Endothelial cell of umbilical vein (primary cell): ENCODE measurements around the gene ITGB8. TPM values are rescaled to one million over a fixed set of nuclear protein-coding genes. Genes with fewer than 3 reads are reported as not detected.

Source experiments
- BruUV-seq: library from RNA; stranded (reverse); fragments of 400-500 nt; replicated peaks from 2 replicates; lab custom pipeline; 2021; lab: Mats Ljungman, UMichigan
- CTCF ChIA-PET: fragments of 300-600, 350-600 bp; sonication (Branson Sonifier 250); formaldehyde crosslinking; loops from one replicate; lab custom pipeline; 2021; ENCODE audit warnings: antibody characterized with exemption, inconsistent platforms; lab: Charles Lee
- POLR2A ChIA-PET: fragments of 300-600, 350-600 bp; sonication (Branson Sonifier 250); formaldehyde crosslinking; loops from one replicate; lab custom pipeline; 2021; ENCODE audit warnings: antibody characterized with exemption, inconsistent platforms; lab: Charles Lee
- DNase-seq: peaks from one replicate; pipeline ENCODE4 v3.0.0-alpha.2; 2011; ENCODE audit warnings: low read depth, low spot score
- FAIRE-seq: peaks from 2 replicates; lab custom pipeline; 2011; peaks lifted over from hg19 to GRCh38; lab: Jason Lieb, UNC
- H2AFZ ChIP-seq: 2 replicates; pipeline ENCODE4 v1.6.0; 2012; ENCODE audit warnings: low read depth, low read length, control low read depth, inconsistent platforms
- H3K27ac ChIP-seq: 2 replicates; pipeline ENCODE4 v1.5.1; 2011; ENCODE audit warnings: low read depth, mild to moderate bottlenecking, control low read depth, low read length, moderate library complexity; ENCODE audit not compliant: insufficient read depth
- H3K27me3 ChIP-seq, 2 experiments: 2 replicates each; pipeline versions ENCODE4 v1.6.0 to v1.6.1; 2011; ENCODE audit warnings: low read length in 2 of 2, mixed read lengths in 1 of 2; ENCODE audit not compliant: control insufficient read depth in 2 of 2, insufficient read depth in 2 of 2
- H3K36me3 ChIP-seq, 2 experiments: 2 replicates in 1 of 2; 3 replicates in 1 of 2; pipeline ENCODE4 v1.5.1; 2011; ENCODE audit warnings: low read length in 2 of 2, mild to moderate bottlenecking in 1 of 2, moderate library complexity in 1 of 2; ENCODE audit not compliant: control insufficient read depth in 2 of 2, insufficient read depth in 2 of 2; ENCODE audit errors: extremely low read depth in 1 of 2
- H3K4me1 ChIP-seq: 3 replicates; pipeline ENCODE4 v1.5.1; 2011; ENCODE audit warnings: mild to moderate bottlenecking, low read length; ENCODE audit not compliant: control insufficient read depth, insufficient read depth; ENCODE audit errors: extremely low read depth
- H3K4me2 ChIP-seq: 2 replicates; pipeline ENCODE4 v1.6.1; 2011; ENCODE audit warnings: low read length, control low read depth, mixed read lengths; ENCODE audit not compliant: insufficient read depth
- H3K4me3 ChIP-seq, 3 experiments: fragments of 200-600 bp in 1 of 3; sonication (generic), shearing (Covaris generic) in 1 of 3; replicated peaks in 1 of 3; 2 replicates each; pipeline ENCODE4 v1.5.1; 2011 to 2016; ENCODE audit warnings: control low read depth in 3 of 3, low read length in 3 of 3, mild to moderate bottlenecking in 2 of 3, inconsistent platforms in 1 of 3, low read depth in 1 of 3, moderate library complexity in 1 of 3; ENCODE audit not compliant: insufficient read depth in 1 of 3
- H3K79me2 ChIP-seq: 2 replicates; pipeline ENCODE4 v1.6.0; 2012; ENCODE audit warnings: low read length, inconsistent platforms; ENCODE audit not compliant: control insufficient read depth, insufficient read depth
- H3K9ac ChIP-seq: replicated peaks from 2 replicates; pipeline ENCODE3; 2011; ENCODE audit warnings: low read length, control low read depth; ENCODE audit not compliant: insufficient read depth; ENCODE audit errors: extremely low read depth
- H3K9me1 ChIP-seq: replicated peaks from 3 replicates; pipeline ENCODE4 v1.6.0; 2011; ENCODE audit warnings: mild to moderate bottlenecking, low read length; ENCODE audit not compliant: control insufficient read depth, insufficient read depth; ENCODE audit errors: extremely low read depth
- H3K9me3 ChIP-seq: replicated peaks from 2 replicates; pipeline ENCODE4 v1.5.1; 2012; ENCODE audit warnings: low read length, inconsistent platforms; ENCODE audit not compliant: control insufficient read depth, insufficient read depth
- H4K20me1 ChIP-seq: replicated peaks from 2 replicates; pipeline ENCODE3; 2011; ENCODE audit warnings: mild to moderate bottlenecking, low read length; ENCODE audit not compliant: control insufficient read depth, insufficient read depth; ENCODE audit errors: extremely low read depth
- CTCF ChIP-seq, 2 donors: IDR thresholded peaks; 1 replicate in 1 of 2; 2 replicates in 1 of 2; pipeline ENCODE4 v1.5.1; 2011; ENCODE audit warnings: low read length in 2 of 2, mild to moderate bottlenecking in 2 of 2, moderate library complexity in 2 of 2, control low read depth in 1 of 2, inconsistent platforms in 1 of 2, low read depth in 1 of 2; ENCODE audit not compliant: insufficient read depth in 1 of 2; ENCODE audit errors: extremely low read depth in 1 of 2
- EZH2 ChIP-seq: IDR thresholded peaks from 2 replicates; pipeline ENCODE4 v1.6.1; 2012; ENCODE audit warnings: borderline replicate concordance, low read depth, mild to moderate bottlenecking, moderate library complexity, low read length, inconsistent platforms; ENCODE audit not compliant: severe bottlenecking
- FOS ChIP-seq: IDR thresholded peaks from 2 replicates; pipeline ENCODE4 v1.6.1; 2011; ENCODE audit warnings: mild to moderate bottlenecking, low read length, moderate library complexity, borderline replicate concordance; ENCODE audit not compliant: insufficient read depth
- GATA2 ChIP-seq: IDR thresholded peaks from 2 replicates; pipeline ENCODE4 v1.7.0; 2011; ENCODE audit warnings: low read depth, mild to moderate bottlenecking, moderate library complexity, mixed read lengths, low read length; ENCODE audit not compliant: insufficient read length, insufficient read depth
- JUN ChIP-seq: IDR thresholded peaks from 2 replicates; pipeline ENCODE4 v1.6.1; 2011; ENCODE audit warnings: borderline replicate concordance, low read depth; ENCODE audit not compliant: insufficient read length, insufficient read depth
- MYC ChIP-seq: IDR thresholded peaks from one replicate; pipeline ENCODE4 v1.6.1; 2011; ENCODE audit warnings: mild to moderate bottlenecking, low read depth, low read length
- POLR2A ChIP-seq: IDR thresholded peaks from 2 replicates; pipeline ENCODE4 v1.6.1; 2012; ENCODE audit warnings: low read depth, mild to moderate bottlenecking, control low read depth, low read length
- POLR2AphosphoS5 ChIP-seq: IDR thresholded peaks from 2 replicates; pipeline ENCODE4 v1.6.1; 2012; ENCODE audit warnings: low read depth, mild to moderate bottlenecking, control low read depth, low read length, moderate library complexity; ENCODE audit not compliant: insufficient read depth
- dilution Hi-C: fragments of 300-500 bp; cut with MboI; formaldehyde crosslinking; loops from one replicate; pipeline ENCODE4 v1.15.0; 2019; ENCODE audit warnings: low sequenced_read_pairs; ENCODE audit not compliant: extremely low pct_ligation_motif_present
- intact Hi-C: fragments of 100-400 bp; cut with micrococcal nuclease; formaldehyde crosslinking; loops from one replicate; pipeline ENCODE4 v1.10.0; 2022
- polyA plus RNA-seq, 4 experiments: library from polyadenylated mRNA; depleted of rRNA in 3 of 4; stranded (reverse) in 3 of 4; unstranded in 1 of 4; fragments of >200 nt; gene quantifications; 2 replicates each; pipeline versions ENCODE4 v1.2.1 to v1.2.3, GENCODE V29; 2011 to 2012; ENCODE audit warnings: missing spikeins in 1 of 4
- total RNA-seq: library from RNA; stranded (reverse); gene quantifications from 2 replicates; pipeline ENCODE4 v1.2.3, GENCODE V29; 2021
- TF ChIP-seq, protein P1 (sequence below): IDR thresholded peaks from 2 replicates; pipeline ENCODE4 v1.6.1; 2011; ENCODE audit not compliant: insufficient read depth, insufficient read length

The ITGB8 gene
- total and polyA plus RNA-seq, 2 donors (not counting 3 experiments of a cell fraction or from before 2014, with no cell fraction given): 2.9 to 8.2 TPM

DNA sequence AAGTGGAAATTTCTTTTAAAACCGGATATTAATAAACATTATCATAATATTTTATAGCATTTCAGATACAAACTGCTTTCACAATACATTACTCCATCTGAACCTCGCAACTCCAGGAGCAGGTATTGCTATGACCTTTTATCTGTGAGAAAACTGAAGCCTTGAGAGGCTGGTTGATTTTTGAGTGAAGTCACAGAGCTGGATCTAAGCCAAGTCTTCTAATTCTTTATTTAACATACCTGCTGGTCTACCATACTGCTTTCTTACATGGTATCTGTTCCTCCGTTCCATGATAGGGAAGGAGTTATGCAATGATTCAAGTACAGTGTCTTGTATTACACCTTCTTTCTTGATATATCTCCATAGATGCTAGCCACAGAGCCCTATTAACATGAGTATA lies 37.4 kb upstream of the ITGB8 start:
- Histone ChIP-seq H3K9me1 (no peaks in the 10 kb centered on the region), H2AFZ (no peak overlapping the region), H3K9ac (no peak overlapping the region), H3K79me2 (no peaks in the 10 kb centered on the region), H3K27me3 (no peaks in the 10 kb centered on the region), H3K36me3 (no peaks in the 10 kb centered on the region), H3K9me3 (no peaks in the 10 kb centered on the region), H4K20me1 (no peaks in the 10 kb centered on the region), H3K27ac (no peak overlapping the region), H3K4me2 (no peak overlapping the region), H3K4me1 (no peaks in the 10 kb centered on the region), H3K4me3 (no peak overlapping the region)
- DNase-seq (no peak), FAIRE-seq (no peak)
- BruUV-seq: no TSS peak
- TF ChIP-seq, protein P1, sequence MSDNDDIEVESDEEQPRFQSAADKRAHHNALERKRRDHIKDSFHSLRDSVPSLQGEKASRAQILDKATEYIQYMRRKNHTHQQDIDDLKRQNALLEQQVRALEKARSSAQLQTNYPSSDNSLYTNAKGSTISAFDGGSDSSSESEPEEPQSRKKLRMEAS: no peak
- TF ChIP-seq CTCF (IDR thresholded peaks at IDR 0.05; ENCODE audit: extremely low read depth in 1 of 2, insufficient read depth in 1 of 2, low read depth in 1 of 2, low read length in 2 of 2): no peak
- no peak for TF ChIP-seq GATA2
- no peak for TF ChIP-seq MYC
- no peak for TF ChIP-seq EZH2
- no peak for TF ChIP-seq POLR2A
- TF ChIP-seq POLR2AphosphoS5: no peak
- no peak for TF ChIP-seq FOS
- no peak for TF ChIP-seq JUN
- dilution Hi-C loops (no loop called here), intact Hi-C loops (no loop called here)
- ChIA-PET POLR2A (no interaction called here), CTCF (no interaction called here)
